Left ventricle myocardium inferior (tissue), 1 donor: ENCODE measurements around the gene TMEM132E. TPM values are rescaled to one million over a fixed set of nuclear protein-coding genes. Genes with fewer than 3 reads are reported as not detected.

Source experiments
- DNase-seq: peaks from one replicate; pipeline ENCODE4 v3.0.0-alpha.2; 2020
- H3K27ac ChIP-seq: fragments of 200-600 bp; replicated peaks from 2 replicates; pipeline ENCODE4 v1.8.0; 2021
- H3K27me3 ChIP-seq: fragments of 200-600 bp; 2 replicates; pipeline ENCODE4 v1.8.0; 2021; ENCODE audit warnings: low read depth
- H3K36me3 ChIP-seq: fragments of 200-600 bp; 2 replicates; pipeline ENCODE4 v1.8.0; 2021
- H3K4me1 ChIP-seq: fragments of 200-600 bp; 2 replicates; pipeline ENCODE4 v1.8.0; 2021
- H3K4me3 ChIP-seq: fragments of 200-600 bp; 2 replicates; pipeline ENCODE4 v1.8.0; 2021; ENCODE audit warnings: mild to moderate bottlenecking, moderate library complexity
- H3K9me3 ChIP-seq: fragments of 200-600 bp; replicated peaks from 2 replicates; pipeline ENCODE4 v1.8.0; 2021
- CTCF ChIP-seq: fragments of 200-600 bp; IDR thresholded peaks from 2 replicates; pipeline ENCODE4 v1.8.0; 2021; ENCODE audit warnings: antibody characterized with exemption, mild to moderate bottlenecking, borderline replicate concordance
- intact Hi-C: fragments of 100-400 bp; cut with micrococcal nuclease; formaldehyde crosslinking; loops from one replicate; pipeline ENCODE4 v1.11.0; 2022
- total RNA-seq: library from RNA; stranded (reverse); fragmentation: NEBNext Ultra II Directional; extraction: Animal tissue kit (Norgen Biotek cat#: 25700); gene quantifications from one replicate; pipeline ENCODE4 v1.2.1, GENCODE V29; 2021
- donor health status: DM: no; HTN: yes; CAD: no; lungs with severe emphysema.

Gene TMEM132E
- total RNA-seq, 1 donor from 2014 or later: 0.05 TPM

GRCh38 chr17:34584805-34585416 lies 5.5 kb downstream of the TMEM132E start:
- H3K27me3 ChIP-seq: peaks cover 100% of the 10 kb centered on the region
- intact Hi-C loops: no loop called here
- H3K4me1 ChIP-seq: peaks cover 22% of the 10 kb centered on the region

DNA sequence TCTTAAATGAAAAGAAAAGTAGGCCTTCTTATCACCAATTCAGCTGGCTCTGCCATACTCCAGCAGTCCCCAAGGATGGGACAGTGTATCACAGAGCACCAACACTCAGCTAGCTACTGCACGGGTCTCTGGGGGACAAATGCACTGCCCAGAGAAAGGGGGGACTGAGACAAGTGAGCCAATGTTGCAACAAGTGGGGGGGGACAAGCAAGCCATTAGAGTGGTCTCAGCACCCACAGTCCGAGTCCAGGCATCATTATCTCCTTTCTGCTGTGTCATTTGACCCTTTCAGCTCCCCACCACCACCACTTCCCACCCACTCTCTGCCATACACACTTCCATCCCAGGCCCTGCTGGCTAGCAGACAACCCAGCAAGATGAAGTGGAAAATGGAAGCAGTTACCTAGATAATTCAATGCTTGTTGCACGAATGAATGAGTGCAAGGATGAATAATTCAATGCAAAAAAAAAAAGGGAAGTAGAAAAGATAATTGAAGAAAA lies 7.0 kb downstream of the TMEM132E start:
- no peak for DNase-seq
- intact Hi-C loops: no loop called here

More at GRCh38 chr17:34584805-34585416, 5.5 kb downstream of the TMEM132E start:
- Histone ChIP-seq H3K27ac (no peak overlapping the region), H3K4me3 (no peak overlapping the region), H3K9me3 (no peaks in the 10 kb centered on the region), H3K36me3 (no peaks in the 10 kb centered on the region)
- no peak for TF ChIP-seq CTCF
- no peak for DNase-seq

GRCh38 chr17:34588266-34588665 lies 8.9 kb downstream of the TMEM132E start:
- DNase-seq: no peak
- Histone ChIP-seq H3K27me3 (peaks cover 100% of the 10 kb centered on the region), H3K4me3 (no peak overlapping the region), H3K9me3 (no peaks in the 10 kb centered on the region), H3K27ac (no peak overlapping the region), H3K4me1 (no peaks in the 10 kb centered on the region), H3K36me3 (no peaks in the 10 kb centered on the region)
- TF ChIP-seq CTCF: no peak
- intact Hi-C loops: no loop called here

More for the DNA sequence above, 7.0 kb downstream of the TMEM132E start:
- peaks cover 100% of the 10 kb centered on the region for H3K27me3 ChIP-seq
- H3K4me1 ChIP-seq: peaks cover 7% of the 10 kb centered on the region
- H3K9me3 ChIP-seq: no peaks in the 10 kb centered on the region
- H3K36me3 ChIP-seq: no peaks in the 10 kb centered on the region
- H3K4me3 ChIP-seq: no peak overlapping the region
- no peak for TF ChIP-seq CTCF
- H3K27ac ChIP-seq: no peak overlapping the region

DNA sequence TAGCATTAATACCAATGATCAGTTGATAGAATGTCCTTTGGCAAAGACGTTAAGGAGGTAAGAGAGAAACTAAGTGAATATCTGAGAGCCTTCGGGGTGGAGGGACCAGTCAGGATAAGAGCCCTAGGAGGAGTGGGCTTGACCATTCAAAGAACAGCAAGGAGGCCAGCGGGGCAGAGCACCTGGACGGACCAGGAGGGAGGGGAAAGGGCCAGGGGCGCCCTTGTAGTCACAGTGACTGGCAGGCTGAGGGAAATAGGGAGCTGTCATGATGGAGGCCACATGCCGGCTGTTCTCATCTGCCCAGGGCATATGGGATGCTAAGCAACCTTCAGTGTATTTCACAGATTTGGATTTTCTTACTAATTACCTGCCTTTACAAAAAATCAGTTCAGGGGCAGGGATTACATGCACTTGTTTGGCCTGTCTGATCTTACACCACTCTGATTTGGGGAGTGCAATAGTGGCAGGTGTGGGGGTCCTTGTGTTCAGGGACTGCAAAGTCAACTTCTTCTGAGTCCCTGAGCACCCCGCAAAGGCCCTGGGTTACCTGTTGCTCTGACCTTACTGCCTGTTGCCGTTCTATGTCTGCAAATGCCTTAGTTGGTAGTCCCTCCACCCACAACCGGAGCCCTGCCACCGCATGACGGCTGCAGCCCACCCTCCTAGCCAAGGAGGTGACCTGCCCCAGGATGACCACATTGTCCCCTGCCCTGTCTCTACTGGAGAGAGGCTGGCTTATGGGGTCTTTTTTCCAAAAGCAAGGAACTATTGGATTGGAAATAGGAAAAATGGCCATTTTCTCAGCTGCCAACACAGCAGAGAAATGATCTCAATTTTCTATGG lies 10.0 kb downstream of the TMEM132E start:
- TF ChIP-seq CTCF: no peak
- intact Hi-C loops: no loop called here

GRCh38 chr17:34592002-34592401 lies 12.6 kb downstream of the TMEM132E start:
- no peak for TF ChIP-seq CTCF
- intact Hi-C loops: no loop called here
- no peaks in the 10 kb centered on the region for H3K4me1 ChIP-seq
- no peaks in the 10 kb centered on the region for H3K9me3 ChIP-seq
- H3K4me3 ChIP-seq: no peak overlapping the region
- no peaks in the 10 kb centered on the region for H3K36me3 ChIP-seq
- peaks cover 98% of the 10 kb centered on the region for H3K27me3 ChIP-seq
- DNase-seq: no peak
- no peak overlapping the region for H3K27ac ChIP-seq

More for the DNA sequence above, 10.0 kb downstream of the TMEM132E start:
- DNase-seq: no peak
- Histone ChIP-seq H3K27me3 (peaks cover 100% of the 10 kb centered on the region), H3K36me3 (no peaks in the 10 kb centered on the region), H3K9me3 (no peaks in the 10 kb centered on the region), H3K27ac (no peak overlapping the region), H3K4me3 (no peak overlapping the region), H3K4me1 (no peaks in the 10 kb centered on the region)
